Measurements from ENCODE around the gene LYZL6. TPM values are rescaled to one million over a fixed set of nuclear protein-coding genes. Genes with fewer than 3 reads are reported as not detected.

LYZL6 gene
- total RNA-seq, 1 experiment from 2014 or later, result not detected

GRCh38 chr17:35915153-35915964 is 28.2 kb downstream of the LYZL6 start:
- Histone ChIP-seq H3K36me3 (ENCODE audit: control insufficient read depth in 1 of 2, insufficient read depth in 2 of 2, low read length in 2 of 2) (no peaks in the 10 kb centered on the region), H3K27ac (ENCODE audit: low read depth, low read length) (no peak overlapping the region), H3K4me1 (ENCODE audit: control insufficient read depth in 1 of 2, insufficient read depth in 2 of 2, low read length in 2 of 2) (no peaks in the 10 kb centered on the region), H4K20me1 (ENCODE audit: insufficient read depth) (no peaks in the 10 kb centered on the region), H3K4me3 (replicated peaks in 1 of 2; ENCODE audit: low read depth in 1 of 2, low read length in 2 of 2) (no peak overlapping the region), H3K79me2 (ENCODE audit: insufficient read depth, low read length) (no peaks in the 10 kb centered on the region), H3K27me3 (ENCODE audit: insufficient read depth, low read length) (no peaks in the 10 kb centered on the region), H2AFZ (ENCODE audit: low read depth, low read length, poor library complexity, severe bottlenecking) (no peak overlapping the region), H3K9me2 (ENCODE audit: insufficient read depth) (no peaks in the 10 kb centered on the region), H3K9me3 (ENCODE audit: control insufficient read depth in 1 of 2, insufficient read depth in 1 of 2, low read depth in 1 of 2, low read length in 2 of 2) (no peaks in the 10 kb centered on the region), H3K9ac (ENCODE audit: low read length) (no peak overlapping the region), H3K4me2 (ENCODE audit: low read length) (no peak overlapping the region)
- TF ChIP-seq, protein P1, sequence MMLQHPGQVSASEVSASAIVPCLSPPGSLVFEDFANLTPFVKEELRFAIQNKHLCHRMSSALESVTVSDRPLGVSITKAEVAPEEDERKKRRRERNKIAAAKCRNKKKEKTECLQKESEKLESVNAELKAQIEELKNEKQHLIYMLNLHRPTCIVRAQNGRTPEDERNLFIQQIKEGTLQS (IDR thresholded peaks at IDR 0.05), result no peak
- TF ChIP-seq EGR1 (IDR thresholded peaks at IDR 0.05; ENCODE audit: low read depth) (no peak), FOSL1 (IDR thresholded peaks at IDR 0.05; ENCODE audit: low read depth) (no peak), REST (IDR thresholded peaks at IDR 0.05; ENCODE audit: low read depth) (no peak), TCF7L2 (IDR thresholded peaks at IDR 0.05; ENCODE audit: borderline replicate concordance, extremely low read depth, insufficient read depth, insufficient read length) (no peak), POLR2A (IDR thresholded peaks at IDR 0.05; ENCODE audit: borderline replicate concordance, extremely low read depth, insufficient read depth, insufficient read length) (no peak), MAX (IDR thresholded peaks at IDR 0.05) (no peak)
- intact Hi-C loops (cut with micrococcal nuclease), result no loop called here
- ATAC-seq, result no peak
- BruUV-seq (replicated peaks), result no TSS peak
- ChIA-PET CTCF (no interaction called here), RAD21 (ENCODE audit: low non-redundant PET in 1 of 2, low total read pairs in 2 of 2, uncharacterized antibody in 2 of 2, unreplicated experiment in 2 of 2) (no interaction called here), POLR2A (no interaction called here)
- no peak for DNase-seq (ENCODE audit: low read depth, low spot score)
